CD4-positive, alpha-beta T cell treated with Interleukin-6 for 4 hours (primary cell): ENCODE data around the gene PTGDR2.

Experiments
- DNase-seq: peaks from one replicate; pipeline ENCODE4 v3.0.0-alpha.2; 2020; ENCODE audit warnings: mixed read lengths

Gene PTGDR2

DNA sequence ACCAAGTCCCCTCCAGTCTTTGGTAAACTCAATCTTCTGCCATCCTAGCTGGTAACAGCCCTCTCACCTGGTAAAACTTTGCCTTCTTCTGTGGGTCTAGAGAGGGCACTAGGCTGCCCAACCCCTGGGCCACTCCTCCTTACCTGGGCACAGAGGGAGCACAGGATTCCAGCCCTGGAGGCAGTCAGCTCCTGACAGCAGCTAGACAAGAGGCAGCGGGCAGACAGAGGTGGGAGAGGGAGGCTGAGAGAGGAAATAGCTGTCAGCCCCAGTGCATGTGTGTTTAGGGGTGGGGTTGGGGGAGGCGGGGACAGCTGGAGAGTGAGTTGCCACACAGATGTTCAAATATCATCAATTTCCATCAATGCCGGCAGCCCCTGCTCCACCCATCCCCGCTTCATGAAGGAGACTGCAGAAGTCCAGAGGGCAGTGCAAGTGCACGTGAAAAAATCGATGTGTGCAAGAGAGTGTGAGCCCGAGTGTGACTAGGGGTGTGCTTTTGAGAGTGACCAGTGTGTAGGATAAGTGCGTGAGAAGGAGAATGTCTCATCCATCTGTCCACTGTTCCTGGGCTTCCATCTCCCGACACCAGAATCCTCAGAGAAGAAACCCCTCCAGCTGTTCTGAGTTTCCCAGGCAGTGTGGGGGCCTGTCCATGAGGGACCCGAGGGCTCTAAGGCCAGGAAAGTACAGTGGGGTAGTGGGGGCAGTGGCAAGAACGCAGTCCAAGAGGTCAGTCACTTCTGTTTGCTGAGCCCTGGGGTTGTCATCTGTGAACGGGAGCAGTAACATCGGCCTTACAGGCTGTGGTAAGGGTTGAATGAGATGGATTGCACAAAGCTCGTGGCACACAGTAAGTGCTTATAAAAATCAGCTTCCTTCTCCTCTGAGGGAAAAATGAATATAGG, at the start of gene PTGDR2:
TSS of gene PTGDR2 (minus strand) at position 225 of the 908 bp plus-strand sequence. CDS start 2,228 bp downstream, outside the sequence.
- DNase-seq, result no peak

DNA sequence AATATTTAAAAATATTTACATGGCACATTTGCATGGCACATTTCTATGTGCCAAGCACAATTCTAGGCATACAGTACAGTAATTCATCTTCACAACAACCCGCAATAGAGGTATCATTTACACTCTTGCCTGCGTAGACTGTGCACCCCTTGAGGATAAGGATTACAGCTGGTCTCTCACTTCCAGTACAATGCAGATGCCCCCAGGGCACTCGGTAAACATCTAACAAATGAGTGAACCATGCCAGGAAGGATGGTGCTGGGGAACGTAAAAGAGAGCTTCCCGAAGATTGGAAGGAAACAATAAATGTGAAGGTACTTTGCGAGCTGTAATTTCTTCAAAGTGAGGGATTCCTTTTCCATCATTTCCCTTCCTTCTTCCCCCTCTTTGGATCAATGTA, 49.3 kb upstream of the PTGDR2 start:
- no peak for DNase-seq

DNA sequence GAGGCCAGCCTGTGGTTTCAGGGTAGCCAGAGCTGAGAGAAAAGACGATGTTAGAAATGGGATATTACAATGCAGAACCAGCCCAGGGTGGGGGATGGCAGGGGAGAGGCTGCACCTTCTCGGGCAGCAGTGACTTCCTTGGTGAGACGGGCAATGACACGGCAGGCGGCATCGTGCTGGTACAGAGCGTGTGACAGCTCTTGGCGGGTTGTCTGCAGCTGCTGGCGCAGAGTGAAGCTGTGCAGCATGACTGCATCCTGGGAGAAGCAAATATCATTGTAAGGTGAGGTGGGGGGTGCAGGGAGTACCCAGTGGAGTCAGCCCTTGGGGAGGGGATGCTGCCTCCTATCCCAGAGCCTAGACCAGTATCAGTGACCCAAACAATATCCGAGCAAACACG, 46.9 kb upstream of the PTGDR2 start:
- no peak for DNase-seq

DNA sequence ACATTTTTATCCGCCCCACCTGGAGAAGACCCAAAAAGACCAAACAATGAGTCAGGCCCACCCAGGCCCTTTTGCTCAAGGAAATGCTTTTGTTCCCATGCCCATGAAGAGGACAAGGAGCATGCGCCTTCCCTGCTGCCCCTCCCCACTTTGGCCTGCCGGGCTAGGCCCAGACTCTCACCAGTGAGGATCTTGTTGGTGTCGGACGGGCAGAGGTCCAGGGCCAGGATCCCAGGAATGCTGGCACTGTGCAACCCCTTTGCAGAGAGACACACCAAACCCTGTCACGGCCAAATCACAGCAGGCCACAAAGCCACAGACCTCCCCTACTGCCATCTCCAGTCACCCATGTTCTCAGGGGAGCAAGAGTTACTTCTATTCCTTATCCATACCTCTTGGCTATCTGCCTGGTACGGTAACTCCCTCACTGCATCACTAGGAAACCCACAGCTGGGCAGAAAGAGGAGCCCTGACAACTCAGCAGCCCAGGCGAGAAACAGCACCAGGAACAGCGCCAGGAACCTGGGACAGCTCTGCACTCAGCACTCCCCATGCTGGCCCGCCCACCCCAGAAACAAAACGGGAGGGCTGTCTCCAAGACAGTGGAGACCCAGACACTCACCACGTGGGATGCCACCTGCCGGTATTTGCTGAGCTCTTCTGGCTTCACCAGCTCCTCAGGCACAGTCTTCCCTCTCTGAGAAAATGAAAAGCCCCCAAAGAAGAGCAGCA, 45.1 kb upstream of the PTGDR2 start:
- no peak for DNase-seq

DNA sequence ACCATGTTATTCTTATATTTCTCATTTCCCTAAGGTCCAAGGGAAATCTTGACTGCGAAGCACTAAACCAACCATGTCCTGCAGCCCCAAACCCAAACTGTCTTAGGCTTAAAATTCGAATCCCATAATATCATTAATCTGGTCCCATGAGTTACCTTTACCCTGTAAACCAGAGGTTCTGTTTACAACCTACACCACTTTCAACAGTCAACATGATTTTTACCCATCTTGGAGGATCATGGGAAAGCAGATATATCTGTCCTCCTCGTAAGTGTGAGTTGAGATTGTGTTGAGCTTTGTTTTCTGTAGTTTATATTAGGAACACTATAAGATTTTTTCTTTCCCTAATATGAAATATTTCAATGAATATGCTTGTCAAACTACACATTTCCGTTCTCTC, 44.2 kb upstream of the PTGDR2 start:
- no peak for DNase-seq

DNA sequence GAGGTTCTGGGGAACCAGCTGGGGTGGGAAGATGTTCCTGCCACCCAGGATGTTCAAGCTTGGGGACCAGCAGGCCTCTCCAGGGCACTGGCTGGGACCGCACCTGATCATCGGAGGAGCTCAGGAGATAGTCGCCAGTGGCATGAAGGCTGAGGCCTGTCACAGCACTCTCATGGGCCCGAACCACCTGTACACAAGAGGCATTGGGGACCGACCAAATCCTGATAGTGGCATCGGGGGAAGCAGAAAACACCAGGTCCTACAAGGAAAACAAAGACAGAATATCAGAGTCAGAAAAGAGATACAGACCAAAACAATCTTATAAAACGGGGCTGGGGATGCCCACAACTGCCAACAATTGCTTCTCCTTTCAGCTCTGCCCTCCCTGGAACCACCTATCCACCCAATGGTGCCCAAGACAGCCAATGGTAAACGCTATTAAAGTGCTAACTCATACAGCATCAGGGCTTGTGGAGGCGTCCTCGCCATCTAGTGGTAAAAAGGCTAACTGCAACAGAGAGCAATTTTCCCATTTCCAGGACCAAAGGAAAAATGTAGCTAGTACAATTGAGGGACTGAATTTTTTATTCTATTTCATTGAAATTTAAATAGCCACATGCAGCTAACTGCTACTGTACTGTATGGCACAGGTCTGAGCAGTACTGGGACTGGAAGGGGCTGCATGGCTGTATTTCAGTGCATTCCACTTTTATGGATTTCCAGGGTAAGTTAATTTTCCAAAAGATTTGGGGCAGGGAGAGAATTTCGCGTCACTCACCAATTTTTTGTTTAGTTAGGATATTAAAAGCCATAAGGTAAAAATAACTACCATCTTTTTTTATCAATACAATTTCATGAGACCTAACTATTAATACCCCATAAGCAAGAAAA, 43.5 kb upstream of the PTGDR2 start:
- DNase-seq, result peak; percentile 29

DNA sequence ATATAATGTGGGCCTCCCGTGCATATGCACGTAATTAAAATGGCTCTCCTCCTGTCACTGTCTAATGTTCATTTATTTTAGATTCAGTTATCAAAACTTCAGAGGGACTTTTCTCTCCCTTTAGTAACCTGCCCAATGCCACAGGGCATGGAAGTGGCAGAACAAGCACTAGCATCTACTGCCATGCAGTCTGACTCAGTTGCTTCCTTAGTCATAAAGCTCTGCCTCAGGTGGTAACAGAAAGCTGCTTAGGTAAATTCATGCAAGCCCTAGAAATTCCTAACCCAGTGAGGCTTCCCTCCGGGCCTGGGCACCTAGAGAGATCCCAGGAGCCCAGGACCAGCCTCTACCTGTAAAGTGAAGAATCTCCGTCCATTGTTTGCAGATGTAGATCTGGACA, 41.7 kb upstream of the PTGDR2 start:
- DNase-seq, result no peak

DNA sequence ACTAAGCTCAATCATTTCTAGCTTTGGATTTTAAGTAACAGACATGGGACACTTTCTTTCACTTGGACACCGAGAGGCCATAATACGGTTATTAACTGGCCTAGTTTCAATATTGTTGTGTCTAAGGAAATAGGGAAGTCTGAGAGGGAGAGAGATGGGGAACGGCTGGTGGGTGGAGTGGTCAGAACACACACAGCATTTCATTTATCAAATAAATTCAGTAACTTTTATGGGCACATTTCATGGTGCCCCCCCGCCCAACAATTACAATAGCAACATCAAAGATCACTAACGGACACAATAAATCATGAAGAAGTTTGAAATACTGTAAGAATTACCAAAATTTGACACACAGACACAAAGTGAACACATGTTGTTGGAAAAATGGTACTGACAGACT, 39.9 kb upstream of the PTGDR2 start:
- no peak for DNase-seq

DNA sequence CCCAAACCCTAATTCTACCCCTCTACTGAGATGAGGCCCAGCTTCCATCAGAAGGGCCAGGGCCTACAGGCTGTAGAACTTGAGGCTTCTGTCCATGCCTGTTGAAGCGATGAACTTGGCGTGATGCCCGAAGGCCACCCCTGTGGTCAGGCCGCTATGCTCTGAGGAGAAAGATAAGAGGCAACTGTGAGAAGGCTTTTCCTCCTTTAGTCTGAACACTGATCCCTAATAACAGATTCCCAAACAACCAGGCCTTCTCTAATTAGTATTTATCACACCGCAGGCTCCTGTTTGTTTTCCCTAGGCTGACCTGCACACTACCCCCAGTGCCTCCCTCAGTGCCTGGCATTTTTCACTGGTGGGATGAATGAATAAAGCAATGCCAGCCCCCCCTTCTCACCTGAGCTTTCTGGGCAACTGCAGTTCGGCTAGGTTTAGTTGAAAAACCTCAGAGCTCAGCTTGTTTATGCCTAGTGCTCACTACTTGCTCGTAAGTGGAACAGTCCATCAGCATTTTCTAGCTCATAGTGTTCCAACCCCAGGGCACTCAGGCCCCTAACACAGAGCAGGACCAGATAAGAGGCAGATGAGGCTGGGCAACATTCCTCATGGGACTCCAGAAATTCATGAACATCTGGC, 35.5 kb upstream of the PTGDR2 start:
- DNase-seq, result no peak

DNA sequence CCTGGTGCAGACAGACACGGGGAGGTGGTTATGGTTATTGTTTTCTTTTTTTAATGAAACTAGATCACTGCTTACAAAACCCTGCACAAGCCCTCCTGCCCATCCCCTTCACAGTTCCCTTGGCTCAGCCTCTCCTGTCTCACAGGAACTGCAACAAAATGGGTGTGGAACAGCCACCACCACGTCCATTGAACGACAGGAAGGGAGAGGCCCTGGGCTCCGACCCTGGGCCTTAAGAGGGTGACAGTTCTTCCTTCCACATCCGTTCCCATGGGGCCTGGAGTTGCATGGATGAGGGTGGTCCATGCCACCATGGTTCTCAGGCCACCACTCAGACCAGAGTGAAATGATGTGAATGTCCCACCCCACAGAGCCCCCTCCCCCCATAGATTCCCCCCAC, 34.9 kb upstream of the PTGDR2 start:
- DNase-seq, result no peak

DNA sequence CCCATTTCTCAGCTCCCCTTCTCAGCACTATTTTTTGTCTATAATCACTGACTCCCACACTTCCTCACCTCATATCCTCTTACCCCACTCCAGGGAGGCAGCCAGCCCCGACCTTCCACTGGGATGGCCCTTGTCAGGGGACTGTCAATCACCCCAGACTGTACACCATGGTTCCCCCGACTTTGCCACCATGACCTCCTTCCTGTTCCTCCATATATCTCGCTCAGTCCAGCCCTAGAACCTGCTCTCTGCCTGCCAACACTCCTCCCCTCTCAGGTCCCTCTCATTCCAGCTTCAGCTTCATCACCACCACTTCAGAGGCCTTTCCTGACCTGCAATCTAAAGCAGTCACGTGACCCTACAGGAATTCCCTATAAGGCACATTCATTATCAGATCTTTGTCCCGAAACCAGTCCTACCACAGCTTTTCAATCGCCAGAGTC, 34.1 kb upstream of the PTGDR2 start:
- DNase-seq, result no peak

DNA sequence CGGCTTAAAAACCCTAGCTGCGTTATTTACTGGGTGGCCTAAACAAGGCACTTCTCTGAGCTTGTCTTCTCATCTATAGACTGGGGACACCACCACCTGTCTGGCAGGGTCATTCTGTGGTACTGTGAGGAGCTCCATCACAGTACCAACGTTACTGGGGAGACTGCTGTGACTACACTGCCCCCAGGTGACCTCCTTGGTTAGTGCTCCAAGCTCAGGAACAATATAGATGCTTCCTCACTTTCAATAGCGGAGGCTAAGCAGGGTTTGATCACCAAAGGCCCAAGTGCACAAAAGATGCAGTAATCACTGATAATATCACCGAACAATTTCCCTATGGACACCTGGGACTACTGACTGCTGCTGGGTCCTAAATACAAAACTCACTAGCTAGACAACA, 31.8 kb upstream of the PTGDR2 start:
- DNase-seq, result peak; percentile 42

DNA sequence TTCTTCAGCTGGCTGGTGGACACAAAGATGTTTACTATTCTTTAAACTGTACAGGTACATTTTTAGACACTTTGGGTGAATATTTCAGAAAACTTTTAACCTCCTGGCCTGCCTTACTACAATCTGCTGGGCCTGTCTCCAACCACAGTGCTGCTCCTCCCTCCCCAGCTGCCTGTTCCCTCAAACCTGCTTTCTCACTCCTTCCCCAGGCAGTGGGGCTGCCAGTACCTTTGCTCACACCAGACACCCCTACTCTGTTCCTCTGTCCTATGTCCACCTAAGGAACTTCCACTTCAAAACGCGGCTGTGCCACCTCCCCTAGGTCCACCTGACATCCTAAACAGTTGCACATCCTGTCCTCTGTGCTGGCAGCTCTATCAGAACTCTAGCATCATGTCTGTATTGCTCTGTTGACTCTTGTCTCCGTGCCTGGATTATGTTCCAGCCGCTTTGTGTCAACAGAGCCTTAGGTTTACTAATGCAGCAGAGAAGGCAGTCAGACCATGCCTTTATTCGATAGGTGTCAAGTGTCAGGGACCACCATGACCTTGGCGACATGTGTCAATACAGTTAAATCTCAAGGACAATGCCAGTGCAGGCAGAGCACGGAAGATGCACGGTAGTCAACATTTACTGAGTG, 25.0 kb upstream of the PTGDR2 start:
- DNase-seq, result no peak

DNA sequence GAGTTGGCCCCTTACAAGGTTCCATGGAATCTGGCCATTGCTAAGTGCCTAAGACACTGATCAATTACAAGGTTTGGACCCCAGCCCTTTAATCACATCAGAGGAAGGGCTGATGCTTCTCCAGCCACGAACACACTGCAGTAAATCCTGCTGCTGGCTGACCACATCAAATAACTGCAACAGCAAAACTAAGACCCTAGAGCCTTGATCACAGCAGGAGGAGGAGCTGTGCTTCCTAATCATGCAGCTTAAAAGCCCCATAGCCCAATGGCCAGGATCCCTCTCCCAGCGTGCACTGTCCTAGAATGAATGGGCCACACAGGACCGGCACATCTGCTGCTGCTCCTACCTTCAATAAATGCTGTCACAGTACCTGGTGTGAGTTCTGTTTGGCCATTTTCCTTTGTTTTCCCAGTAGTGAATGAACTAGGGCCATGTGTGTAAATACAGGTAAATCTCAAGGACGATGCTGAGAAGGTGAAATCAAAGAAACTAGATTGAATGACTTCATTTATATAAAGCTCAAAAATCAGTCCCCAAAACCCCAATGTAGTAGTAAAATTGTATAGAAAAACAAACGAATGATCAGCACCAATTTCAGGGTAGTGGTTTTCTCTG, 24.3 kb upstream of the PTGDR2 start:
- DNase-seq, result no peak

DNA sequence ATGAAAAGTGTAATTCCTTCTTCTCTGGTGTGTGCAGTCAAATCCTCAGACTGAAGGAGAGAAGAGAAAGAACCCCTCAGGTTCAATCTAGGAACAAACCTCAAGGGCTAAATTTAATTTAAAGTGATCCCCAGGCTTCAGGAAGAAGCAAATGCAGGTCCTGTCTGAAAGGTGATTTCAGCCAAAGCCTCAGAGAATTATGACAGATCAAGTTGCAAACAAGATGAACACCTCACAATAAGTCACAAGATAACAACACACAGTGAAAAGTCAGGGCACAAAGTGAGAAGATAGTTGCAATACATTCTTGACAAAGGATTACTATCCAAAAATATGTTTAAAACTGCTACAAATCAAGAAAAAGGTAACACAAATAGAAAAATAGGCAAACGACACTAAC, 23.4 kb upstream of the PTGDR2 start:
- DNase-seq, result no peak

DNA sequence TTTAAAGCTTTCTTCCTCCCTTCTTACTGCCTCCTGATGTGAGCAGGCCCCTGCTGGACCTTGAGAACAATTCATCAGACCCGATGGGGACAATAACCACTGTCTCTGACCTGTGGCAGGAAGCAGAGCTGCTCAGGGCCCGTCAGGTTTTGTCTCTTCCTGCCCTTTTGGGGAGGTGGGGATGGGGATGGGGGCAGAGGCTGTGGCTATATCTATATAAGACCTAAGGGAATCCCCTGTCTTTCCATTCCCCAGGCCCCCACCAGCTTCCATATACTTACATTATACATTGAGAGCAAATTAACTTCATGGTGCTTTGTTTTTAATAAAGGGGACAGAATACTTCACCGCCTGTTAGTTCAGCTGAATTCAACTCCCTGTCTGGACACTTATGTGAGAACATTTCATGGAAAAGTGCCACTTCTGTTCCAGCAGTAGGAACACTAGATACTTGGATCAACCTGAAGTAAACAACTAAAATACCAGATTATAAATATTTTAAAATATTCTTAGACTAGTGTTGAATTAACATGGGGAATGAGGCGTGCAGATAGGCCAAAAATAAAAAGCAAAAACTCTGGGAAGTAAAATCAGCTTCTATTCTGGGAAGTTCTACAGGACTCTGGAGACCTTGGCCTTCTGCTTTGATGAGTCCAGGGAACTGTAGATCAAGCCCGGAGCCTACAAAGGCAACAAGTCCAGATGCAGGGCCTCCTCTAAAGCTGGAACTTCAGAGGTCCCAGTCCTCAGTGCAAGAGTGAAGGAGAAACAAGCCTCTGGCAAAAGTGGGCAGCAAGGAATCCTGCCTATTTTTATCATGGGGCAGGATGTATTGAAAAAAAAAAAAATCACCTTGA, 22.7 kb upstream of the PTGDR2 start:
- no peak for DNase-seq

DNA sequence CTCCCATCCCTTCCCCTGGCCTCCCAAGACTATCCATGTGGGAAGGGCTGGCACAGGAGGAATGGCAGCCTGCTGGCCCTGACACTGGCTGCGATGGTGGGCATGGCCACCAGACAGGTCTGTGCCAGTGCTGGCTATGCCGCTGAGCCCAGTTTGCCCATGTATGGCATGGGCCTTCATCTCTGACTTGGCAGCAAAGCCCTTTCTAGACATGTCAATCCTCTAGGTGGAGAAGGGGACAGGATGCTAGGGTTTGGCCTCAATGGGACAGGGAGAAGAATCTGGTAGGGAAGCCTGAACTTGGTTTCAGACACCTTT, 20.4 kb upstream of the PTGDR2 start:
- DNase-seq, result no peak

DNA sequence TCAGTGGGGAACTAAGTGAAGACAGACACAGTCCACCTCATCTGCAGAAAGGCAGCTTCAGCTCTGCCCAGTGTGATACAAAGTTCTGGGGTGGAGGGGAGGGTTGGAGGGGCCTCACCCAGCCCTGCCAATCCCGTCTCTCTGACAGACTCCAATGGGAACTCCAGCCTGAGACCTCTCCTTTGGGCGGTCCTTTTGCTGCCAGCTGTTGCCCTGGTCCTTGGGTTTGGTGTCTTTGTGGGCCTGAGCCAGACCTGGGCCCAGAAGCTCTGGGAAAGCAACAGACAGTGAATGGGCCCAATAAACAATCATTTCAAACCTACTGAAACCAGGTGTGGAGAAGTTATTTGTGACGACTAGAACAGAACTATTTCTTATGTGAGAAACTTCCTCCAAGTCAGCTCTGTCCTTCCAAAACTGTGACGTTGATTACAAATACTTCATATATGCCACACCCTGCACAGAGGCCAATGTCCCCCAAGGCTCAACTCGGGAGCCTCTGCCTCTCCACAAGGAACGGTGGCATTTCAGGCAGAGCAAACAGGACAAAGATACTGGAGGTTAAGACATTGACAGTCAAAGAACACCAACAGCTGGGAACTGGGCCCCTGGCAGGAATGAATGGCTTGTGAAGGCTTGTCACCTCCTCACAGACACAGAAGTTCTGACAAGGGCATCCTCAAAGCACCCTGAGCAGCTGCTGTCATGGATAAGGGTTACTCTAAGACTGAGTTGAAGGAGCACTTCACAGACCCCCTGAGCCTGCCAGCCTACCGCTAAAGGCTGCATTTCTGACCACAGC, 19.8 kb upstream of the PTGDR2 start:
- DNase-seq, result no peak

DNA sequence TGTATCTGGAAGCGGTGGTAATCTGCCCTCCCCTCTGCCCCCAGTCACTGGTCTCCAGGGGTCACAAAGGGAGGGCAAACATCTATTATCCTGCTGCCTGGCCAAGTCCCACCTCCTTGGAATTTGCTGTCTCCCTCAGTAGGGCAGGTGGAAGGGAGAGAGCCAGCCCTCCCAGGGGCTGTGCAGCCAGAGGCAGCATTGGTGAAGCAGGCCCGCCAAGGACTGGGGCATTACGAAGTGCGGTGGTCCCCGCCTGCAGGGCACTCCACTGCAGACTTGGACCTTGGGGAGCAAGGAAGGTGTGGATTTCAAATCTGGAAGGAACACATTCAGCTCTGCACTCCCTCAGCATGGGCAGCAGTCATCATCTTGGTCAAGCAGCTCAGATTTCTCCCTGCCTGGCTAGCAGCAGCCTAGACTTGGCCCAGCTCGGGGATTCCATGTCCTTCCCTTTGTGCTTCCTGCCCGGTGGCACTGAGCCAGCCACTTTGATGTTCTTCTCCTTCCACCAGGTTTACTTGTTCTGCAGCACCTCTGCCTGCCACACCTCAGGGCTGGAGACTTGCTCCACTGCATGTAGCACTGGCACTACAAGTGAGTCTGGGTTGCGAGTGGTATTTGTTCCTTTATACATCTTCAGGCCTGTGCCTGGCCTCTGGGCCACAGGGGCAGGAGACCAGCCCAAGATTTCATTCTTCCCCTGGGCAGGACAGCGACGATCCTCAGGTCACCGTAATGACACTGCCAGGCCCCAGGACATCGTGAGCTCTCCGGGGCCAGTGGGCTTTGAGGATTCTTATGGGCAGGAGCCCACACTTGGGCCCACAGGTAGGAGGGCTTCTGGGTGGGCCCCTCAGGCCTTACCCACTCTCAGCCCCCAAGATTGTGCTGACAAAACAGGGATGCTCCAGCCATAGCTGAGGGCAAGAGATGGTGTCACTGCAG, 18.9 kb upstream of the PTGDR2 start:
- DNase-seq, result no peak
